GM18505 (cell line): Measurements from ENCODE around the gene RNU2-63P.

Experiments used
- ATAC-seq: cut with Tn5 transposase; IDR thresholded peaks from one replicate; pipeline ENCODE4 v1.9.1; 2021; ENCODE audit not compliant: unreplicated experiment
- POLR2A ChIP-seq: IDR thresholded peaks from 4 replicates; pipeline ENCODE4 v1.6.1; 2011; ENCODE audit warnings: borderline replicate concordance; ENCODE audit not compliant: insufficient read depth, insufficient read length; ENCODE audit errors: extremely low read depth

The RNU2-63P gene

GRCh38 chr2:88016086-88016959, at the start of gene RNU2-63P:
Gene RNU2-63P (minus strand): TSS chr2:88016547.
- peak; percentile 85 for ATAC-seq
- peak; percentile 98 for TF ChIP-seq POLR2A

- no peak for TF ChIP-seq POLR2A
These were observed 44.9 kb upstream of the RNU2-63P start for GRCh38 chr2:88061295-88061694.

GRCh38 chr2:88060907-88061275, 44.5 kb upstream of the RNU2-63P start:
- no peak for ATAC-seq
- no peak for TF ChIP-seq POLR2A

More at GRCh38 chr2:88061295-88061694, 44.9 kb upstream of the RNU2-63P start:
- no peak for ATAC-seq

- ATAC-seq, result no peak
- TF ChIP-seq POLR2A, result no peak
These were observed 43.9 kb upstream of the RNU2-63P start for GRCh38 chr2:88059979-88060906.

- no peak for TF ChIP-seq POLR2A
- ATAC-seq, result no peak
These were observed 41.8 kb upstream of the RNU2-63P start for GRCh38 chr2:88058191-88058590.

GRCh38 chr2:88057437-88057844, 41.1 kb upstream of the RNU2-63P start:
- no peak for TF ChIP-seq POLR2A
- ATAC-seq, result no peak

GRCh38 chr2:88055371-88056128, 39.2 kb upstream of the RNU2-63P start, which contains the start of gene KRCC1:
Gene KRCC1 (minus strand): TSS chr2:88055783. CDS start chr2:88028563, 27,220 bp downstream.
- peak; percentile 96 for ATAC-seq
- TF ChIP-seq POLR2A, result peak; percentile 94

GRCh38 chr2:88054782-88055370, 38.5 kb upstream of the RNU2-63P start:
- ATAC-seq, result no peak
- peak; percentile 5 for TF ChIP-seq POLR2A

- peak; percentile 22 for TF ChIP-seq POLR2A
- no peak for ATAC-seq
These were observed 37.8 kb upstream of the RNU2-63P start for GRCh38 chr2:88053934-88054781.

GRCh38 chr2:88053296-88053695, 36.9 kb upstream of the RNU2-63P start:
- no peak for TF ChIP-seq POLR2A
- ATAC-seq, result no peak

GRCh38 chr2:88051792-88052191, 35.4 kb upstream of the RNU2-63P start:
- no peak for ATAC-seq
- no peak for TF ChIP-seq POLR2A
